ENCODE measurements around the gene GFER. TPM values are rescaled to one million over a fixed set of nuclear protein-coding genes. Genes with fewer than 3 reads are reported as not detected.
"Not testable (repeated sequence)": the region's sequence is repeated elsewhere in the genome, so short reads cannot be mapped to it uniquely, and the experiment has no call there.

Gene GFER
- total RNA-seq, 1 experiment from 2014 or later = 57.3 TPM

DNA sequence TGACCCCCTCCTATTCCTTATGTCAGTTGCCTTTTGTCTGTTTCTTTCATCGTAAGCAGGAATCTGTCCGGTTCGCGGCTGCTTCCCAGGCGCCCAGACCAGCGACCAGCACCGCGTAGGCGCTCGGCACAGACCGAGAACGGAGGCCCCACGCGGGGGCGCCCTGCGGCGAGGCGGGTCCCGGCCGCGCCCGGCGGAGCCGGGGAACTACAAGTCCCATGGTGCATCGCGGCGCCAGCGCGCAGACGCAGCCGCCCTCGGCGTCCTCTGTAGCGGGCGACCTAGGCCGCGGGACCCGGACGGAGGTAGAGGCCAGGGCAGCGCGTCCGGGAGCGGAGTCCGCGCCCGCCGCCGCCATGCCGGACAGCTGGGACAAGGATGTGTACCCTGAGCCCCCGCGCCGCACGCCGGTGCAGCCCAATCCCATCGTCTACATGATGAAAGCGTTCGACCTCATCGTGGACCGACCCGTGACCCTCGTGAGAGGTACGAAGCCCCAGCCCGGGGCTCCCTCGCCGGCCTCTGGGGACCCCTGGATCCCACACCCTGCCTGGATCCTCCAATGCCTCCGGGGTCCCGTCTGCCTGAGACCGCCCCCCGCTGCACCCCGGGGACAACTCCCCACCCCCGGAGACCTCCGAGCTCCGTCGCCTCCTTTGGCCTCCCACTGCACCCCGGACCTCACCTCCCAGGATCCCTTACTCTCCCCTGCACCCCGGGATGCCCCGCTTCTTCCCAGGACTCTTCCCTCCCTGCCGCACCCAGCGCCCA lies 24.5 kb upstream of the GFER start, which contains the start of gene NDUFB10:
NDUFB10 (plus strand) TSS at position 270 of the 771 bp plus-strand sequence; CDS start at position 357, 87 bp downstream.
- Histone ChIP-seq H3K36me3 (ENCODE audit: control insufficient read depth, insufficient read depth, low read length) (peaks cover 8% of the 10 kb centered on the region), H3K4me3 (ENCODE audit: low read depth, low read length) (peak within 1 kb of the TSS; percentile 76), H3K27me3 (replicated peaks; ENCODE audit: control insufficient read depth, insufficient read depth, low read length) (no peaks in the 10 kb centered on the region), H3K9me3 (no peaks in the 10 kb centered on the region), H3K4me1 (peaks cover 17% of the 10 kb centered on the region)
- Mint-ChIP-seq H3K27me3 (ENCODE audit: insufficient read depth, unreplicated experiment) (no peaks in the 10 kb centered on the region), H3K36me3 (ENCODE audit: insufficient read depth, unreplicated experiment) (peaks cover 54% of the 10 kb centered on the region), H3K4me1 (ENCODE audit: low read depth, unreplicated experiment) (peaks cover 22% of the 10 kb centered on the region), H3K9me3 (ENCODE audit: unreplicated experiment) (no peaks in the 10 kb centered on the region), H3K4me3 (ENCODE audit: unreplicated experiment) (peak within 1 kb of the TSS; percentile 89), H3K27ac (ENCODE audit: unreplicated experiment) (peak within 1 kb of the TSS; percentile 87)
- intact Hi-C loops (cut with micrococcal nuclease; ENCODE audit: unreplicated experiment) = no loop called here
- peak; percentile 92 to 96 for DNase-seq
- ChIA-PET POLR2A (no interaction called here), CTCF (interaction anchor here (1.2 kb wide), 1 partner anchor 18 kb away, joined by 3 read pairs; no protein-coding TSS in a partner anchor)
- no TSS peak for BruUV-seq (replicated peaks)
- TF ChIP-seq, protein P1, sequence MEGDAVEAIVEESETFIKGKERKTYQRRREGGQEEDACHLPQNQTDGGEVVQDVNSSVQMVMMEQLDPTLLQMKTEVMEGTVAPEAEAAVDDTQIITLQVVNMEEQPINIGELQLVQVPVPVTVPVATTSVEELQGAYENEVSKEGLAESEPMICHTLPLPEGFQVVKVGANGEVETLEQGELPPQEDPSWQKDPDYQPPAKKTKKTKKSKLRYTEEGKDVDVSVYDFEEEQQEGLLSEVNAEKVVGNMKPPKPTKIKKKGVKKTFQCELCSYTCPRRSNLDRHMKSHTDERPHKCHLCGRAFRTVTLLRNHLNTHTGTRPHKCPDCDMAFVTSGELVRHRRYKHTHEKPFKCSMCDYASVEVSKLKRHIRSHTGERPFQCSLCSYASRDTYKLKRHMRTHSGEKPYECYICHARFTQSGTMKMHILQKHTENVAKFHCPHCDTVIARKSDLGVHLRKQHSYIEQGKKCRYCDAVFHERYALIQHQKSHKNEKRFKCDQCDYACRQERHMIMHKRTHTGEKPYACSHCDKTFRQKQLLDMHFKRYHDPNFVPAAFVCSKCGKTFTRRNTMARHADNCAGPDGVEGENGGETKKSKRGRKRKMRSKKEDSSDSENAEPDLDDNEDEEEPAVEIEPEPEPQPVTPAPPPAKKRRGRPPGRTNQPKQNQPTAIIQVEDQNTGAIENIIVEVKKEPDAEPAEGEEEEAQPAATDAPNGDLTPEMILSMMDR (IDR thresholded peaks at IDR 0.05; ENCODE audit: insufficient read depth in 1 of 2, low read depth in 1 of 2, low read length in 1 of 2, severe bottlenecking in 1 of 2, unreplicated experiment in 1 of 2) = peak; percentile 46 to 49

DNA sequence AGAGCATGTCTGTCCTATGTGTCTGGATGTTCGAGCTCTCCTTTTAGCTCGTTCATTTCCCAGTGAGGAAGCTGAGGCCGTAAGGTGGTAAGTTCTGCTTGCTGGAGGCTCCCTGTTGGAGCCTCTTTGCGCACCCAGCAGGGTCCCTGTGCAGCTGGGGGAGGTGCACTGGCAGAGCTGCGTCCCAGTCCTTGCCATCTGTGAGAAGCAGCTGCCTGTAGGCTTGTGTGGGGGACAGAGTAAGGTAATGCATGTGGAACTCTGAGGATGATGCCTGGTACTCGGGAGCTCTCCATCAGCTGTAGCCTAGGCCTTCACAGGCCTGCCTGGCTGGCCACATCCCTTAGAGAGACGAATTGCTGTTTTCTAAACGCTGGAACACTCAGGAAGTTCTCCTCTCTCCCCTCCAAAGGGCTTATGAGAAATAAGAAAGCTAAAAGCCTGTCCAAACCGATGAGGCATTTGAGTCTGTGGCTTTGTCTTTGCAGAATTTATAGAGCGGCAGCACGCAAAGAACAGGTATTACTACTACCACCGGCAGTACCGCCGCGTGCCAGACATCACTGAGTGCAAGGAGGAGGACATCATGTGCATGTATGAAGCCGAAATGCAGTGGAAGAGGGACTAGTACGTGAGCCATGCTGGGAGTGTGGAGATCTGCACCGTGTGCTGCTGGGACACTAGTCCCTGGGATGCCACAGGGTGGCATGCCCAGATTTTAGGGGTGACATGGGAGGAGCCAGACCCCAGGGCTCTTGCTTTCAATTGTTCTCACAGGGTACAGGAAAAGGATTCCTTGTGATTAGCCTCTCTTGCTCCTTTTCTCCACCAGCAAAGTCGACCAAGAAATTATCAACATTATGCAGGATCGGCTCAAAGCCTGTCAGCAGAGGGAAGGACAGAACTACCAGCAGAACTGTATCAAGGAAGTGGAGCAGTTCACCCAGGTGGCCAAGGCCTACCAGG lies 23.0 kb upstream of the GFER start:
- H3K36me3 Mint-ChIP-seq (ENCODE audit: insufficient read depth, unreplicated experiment) = peaks cover 69% of the 10 kb centered on the region
- TF ChIP-seq, protein P1 (IDR thresholded peaks at IDR 0.05; ENCODE audit: insufficient read depth in 1 of 2, low read depth in 1 of 2, low read length in 1 of 2, severe bottlenecking in 1 of 2, unreplicated experiment in 1 of 2) = no peak
- intact Hi-C loops (cut with micrococcal nuclease; ENCODE audit: unreplicated experiment) = no loop called here
- DNase-seq = peak; percentile 43 to 70
- peaks cover 8% of the 10 kb centered on the region for H3K36me3 ChIP-seq (ENCODE audit: control insufficient read depth, insufficient read depth, low read length)
- peak overlapping the region; percentile 89 for H3K4me3 Mint-ChIP-seq (ENCODE audit: unreplicated experiment)
- H3K27ac Mint-ChIP-seq (ENCODE audit: unreplicated experiment) = peak overlapping the region; percentile 87
- no peaks in the 10 kb centered on the region for H3K9me3 Mint-ChIP-seq (ENCODE audit: unreplicated experiment)
- no peaks in the 10 kb centered on the region for H3K9me3 ChIP-seq
- ChIA-PET CTCF (no interaction called here), POLR2A (interaction anchor here (0.6 to 1.3 kb wide), 5 partner anchors 11 to 195 kb away, joined by 3 to 7 read pairs (median 3); partner anchors contain the start of genes MSRB1, NUBP2, SPSB3 and TRAF7)
- peak overlapping the region; percentile 76 for H3K4me3 ChIP-seq (ENCODE audit: low read depth, low read length)
- peaks cover 17% of the 10 kb centered on the region for H3K4me1 ChIP-seq
- H3K27me3 Mint-ChIP-seq (ENCODE audit: insufficient read depth, unreplicated experiment) = no peaks in the 10 kb centered on the region
- TSS peak; percentile 23 for BruUV-seq (replicated peaks)
- peaks cover 22% of the 10 kb centered on the region for H3K4me1 Mint-ChIP-seq (ENCODE audit: low read depth, unreplicated experiment)
- H3K27me3 ChIP-seq (replicated peaks; ENCODE audit: control insufficient read depth, insufficient read depth, low read length) = no peaks in the 10 kb centered on the region

DNA sequence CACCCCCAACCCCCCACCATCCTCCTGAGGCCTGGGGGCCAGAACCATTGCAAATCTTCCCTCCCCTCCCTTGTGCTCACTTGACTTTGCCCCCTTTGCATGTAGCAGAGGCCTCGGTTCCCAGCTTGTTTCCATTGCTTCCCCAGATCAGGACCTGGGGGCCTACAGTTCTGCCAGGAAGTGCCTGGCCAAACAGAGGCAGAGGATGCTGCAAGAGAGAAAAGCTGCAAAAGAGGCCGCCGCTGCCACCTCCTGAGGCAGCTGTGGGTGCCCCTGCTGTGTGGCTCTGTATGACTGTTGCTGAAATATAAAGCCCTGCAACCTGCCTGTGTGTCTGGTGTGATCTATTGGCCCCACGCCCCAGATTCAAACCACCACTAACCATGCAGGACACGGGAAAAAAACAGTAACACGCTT lies 22.3 kb upstream of the GFER start:
- BruUV-seq (replicated peaks) = no TSS peak
- TF ChIP-seq, protein P1 (IDR thresholded peaks at IDR 0.05; ENCODE audit: insufficient read depth in 1 of 2, low read depth in 1 of 2, low read length in 1 of 2, severe bottlenecking in 1 of 2, unreplicated experiment in 1 of 2) = no peak
- ChIA-PET CTCF (no interaction called here), POLR2A (interaction anchor here (1.3 kb wide), 1 partner anchor 179 kb away, joined by 3 read pairs; the partner anchor contains the start of genes NUBP2 and SPSB3)
- Histone ChIP-seq H3K27me3 (replicated peaks; ENCODE audit: control insufficient read depth, insufficient read depth, low read length) (no peaks in the 10 kb centered on the region), H3K9me3 (no peaks in the 10 kb centered on the region), H3K36me3 (ENCODE audit: control insufficient read depth, insufficient read depth, low read length) (peaks cover 8% of the 10 kb centered on the region), H3K4me3 (ENCODE audit: low read depth, low read length) (no peak overlapping the region), H3K4me1 (peaks cover 17% of the 10 kb centered on the region)
- Mint-ChIP-seq H3K27me3 (ENCODE audit: insufficient read depth, unreplicated experiment) (no peaks in the 10 kb centered on the region), H3K36me3 (ENCODE audit: insufficient read depth, unreplicated experiment) (peaks cover 69% of the 10 kb centered on the region), H3K4me1 (ENCODE audit: low read depth, unreplicated experiment) (peaks cover 22% of the 10 kb centered on the region), H3K4me3 (ENCODE audit: unreplicated experiment) (peak overlapping the region; percentile 89), H3K27ac (ENCODE audit: unreplicated experiment) (no peak overlapping the region), H3K9me3 (ENCODE audit: unreplicated experiment) (no peaks in the 10 kb centered on the region)
- no peak for DNase-seq
- intact Hi-C loops (cut with micrococcal nuclease; ENCODE audit: unreplicated experiment) = no loop called here

DNA sequence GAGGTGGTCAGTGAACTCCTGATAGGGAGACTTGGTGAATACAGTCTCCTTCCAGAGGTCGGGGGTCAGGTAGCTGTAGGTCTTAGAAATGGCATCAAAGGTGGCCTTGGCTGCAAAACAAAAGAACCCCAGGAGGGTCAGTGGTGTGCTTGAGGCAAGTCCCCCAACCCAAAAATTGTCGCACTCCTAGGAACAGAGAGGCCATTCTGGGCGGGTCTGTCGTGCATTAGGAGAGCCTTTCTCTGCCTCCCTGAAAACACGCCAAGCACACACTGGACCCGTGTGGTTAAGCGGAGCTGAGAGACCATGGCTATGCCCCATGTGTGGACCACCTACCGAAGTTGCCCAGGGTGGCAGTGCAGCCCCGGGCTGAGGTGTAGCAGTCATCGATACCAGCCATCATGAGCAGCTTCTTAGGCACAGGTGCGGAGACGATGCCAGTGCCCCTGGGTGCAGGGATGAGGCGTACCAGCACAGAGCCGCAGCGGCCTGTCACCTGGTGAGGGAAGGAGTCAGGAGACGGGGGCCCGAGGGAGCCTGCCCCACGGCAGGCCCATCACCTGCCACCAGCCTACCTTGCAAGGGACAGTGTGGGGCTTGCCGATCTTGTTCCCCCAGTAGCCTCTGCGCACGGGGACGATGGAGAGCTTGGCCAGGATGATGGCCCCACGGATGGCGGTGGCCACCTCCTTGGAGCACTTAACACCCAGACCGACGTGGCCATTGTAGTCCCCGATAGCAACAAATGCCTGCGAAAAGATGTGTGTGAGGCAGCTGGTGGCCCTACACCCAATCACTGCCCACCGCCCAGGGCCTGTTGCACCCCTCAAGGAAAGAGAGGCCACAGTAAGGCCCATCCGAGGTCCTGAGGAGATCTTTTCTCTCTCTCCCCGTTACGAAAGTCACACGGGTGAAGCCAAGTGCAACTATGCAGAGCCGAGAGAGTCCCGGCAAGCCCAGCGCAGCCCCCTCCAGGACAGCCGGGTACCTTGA lies 21.5 kb upstream of the GFER start:
- Mint-ChIP-seq H3K36me3 (ENCODE audit: insufficient read depth, unreplicated experiment) (peaks cover 69% of the 10 kb centered on the region), H3K4me1 (ENCODE audit: low read depth, unreplicated experiment) (peaks cover 22% of the 10 kb centered on the region), H3K4me3 (ENCODE audit: unreplicated experiment) (peak overlapping the region; percentile 76), H3K27ac (ENCODE audit: unreplicated experiment) (peak overlapping the region; percentile 96)
- H3K9me3 Mint-ChIP-seq (ENCODE audit: unreplicated experiment); POLR2A ChIA-PET; H3K9me3 ChIP-seq; CTCF ChIA-PET; H3K36me3 ChIP-seq (ENCODE audit: control insufficient read depth, insufficient read depth, low read length); H3K27me3 Mint-ChIP-seq (ENCODE audit: insufficient read depth, unreplicated experiment); intact Hi-C loops (cut with micrococcal nuclease; ENCODE audit: unreplicated experiment); H3K27me3 ChIP-seq (replicated peaks; ENCODE audit: control insufficient read depth, insufficient read depth, low read length); DNase-seq: not testable (repeated sequence)
- BruUV-seq (replicated peaks) = TSS peak; percentile 71
- Histone ChIP-seq H3K4me3 (ENCODE audit: low read depth, low read length) (peak overlapping the region; percentile 83; the same call in 1 of the 2 replicates), H3K4me1 (peaks cover 17% of the 10 kb centered on the region)

All from Caco-2 (cell line).